GM19452 (cell line): Measurements from ENCODE around the gene ACSF2.
A peak's percentile ranks its signal among the peaks of the same experiment; 100 is the strongest.
"Not testable (repeated sequence)": the region's sequence is repeated elsewhere in the genome, so short reads cannot be mapped to it uniquely, and the experiment has no call there.

ENCODE experiments used
- ATAC-seq: cut with Tn5 transposase; IDR thresholded peaks from one replicate; pipeline ENCODE4 v1.9.1; 2021; ENCODE audit not compliant: unreplicated experiment

The ACSF2 gene

GRCh38 chr17:50425682-50426471 is at the start of gene ACSF2:
TSS of gene ACSF2 (plus strand) at chr17:50426218. CDS start at chr17:50426262, 44 bp downstream.
- ATAC-seq, result peak; percentile 46

GRCh38 chr17:50379351-50380132 is 46.5 kb upstream of the ACSF2 start:
- ATAC-seq, result no peak

DNA sequence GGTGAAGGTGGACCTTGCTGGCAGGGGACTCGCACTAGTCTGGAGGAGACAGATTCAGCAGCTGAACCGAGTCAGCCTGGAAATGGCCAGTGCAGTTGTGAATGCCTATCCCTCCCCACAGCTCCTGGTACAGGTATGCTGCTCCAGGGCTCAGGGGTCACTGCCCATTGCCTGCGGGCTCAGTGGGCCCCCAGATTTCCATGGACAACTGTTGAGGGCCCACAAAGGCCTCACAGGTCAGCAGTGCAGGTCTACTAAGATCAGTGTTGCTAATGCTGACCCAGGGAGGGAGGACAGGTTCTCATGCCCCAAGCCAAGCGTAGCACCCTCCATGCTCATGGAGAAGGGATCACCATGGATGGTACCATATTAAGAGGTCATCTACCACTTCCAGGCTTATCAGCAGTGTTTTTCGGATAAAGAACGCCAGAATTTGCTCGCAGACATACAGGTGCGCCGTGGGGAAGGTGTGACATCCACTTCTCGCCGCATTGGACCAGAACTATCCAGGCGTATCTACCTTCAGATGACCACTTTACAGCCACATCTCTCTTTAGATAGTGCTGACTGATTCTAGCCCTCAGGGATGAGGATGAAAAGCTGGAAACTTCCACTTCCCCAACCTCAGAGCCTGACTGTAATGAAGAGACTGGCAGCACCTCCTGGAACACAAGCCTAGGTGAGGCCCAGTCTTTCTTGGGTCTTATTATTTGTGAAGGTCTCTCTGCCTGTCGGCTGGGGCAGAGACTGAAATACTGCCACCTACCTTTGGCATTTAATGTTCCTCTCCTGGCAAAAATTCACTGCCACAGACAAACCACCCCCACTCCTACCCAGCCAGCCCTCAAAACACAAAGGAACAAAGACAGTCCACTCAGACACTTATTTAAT is 45.4 kb upstream of the ACSF2 start:
- ATAC-seq, result no peak

DNA sequence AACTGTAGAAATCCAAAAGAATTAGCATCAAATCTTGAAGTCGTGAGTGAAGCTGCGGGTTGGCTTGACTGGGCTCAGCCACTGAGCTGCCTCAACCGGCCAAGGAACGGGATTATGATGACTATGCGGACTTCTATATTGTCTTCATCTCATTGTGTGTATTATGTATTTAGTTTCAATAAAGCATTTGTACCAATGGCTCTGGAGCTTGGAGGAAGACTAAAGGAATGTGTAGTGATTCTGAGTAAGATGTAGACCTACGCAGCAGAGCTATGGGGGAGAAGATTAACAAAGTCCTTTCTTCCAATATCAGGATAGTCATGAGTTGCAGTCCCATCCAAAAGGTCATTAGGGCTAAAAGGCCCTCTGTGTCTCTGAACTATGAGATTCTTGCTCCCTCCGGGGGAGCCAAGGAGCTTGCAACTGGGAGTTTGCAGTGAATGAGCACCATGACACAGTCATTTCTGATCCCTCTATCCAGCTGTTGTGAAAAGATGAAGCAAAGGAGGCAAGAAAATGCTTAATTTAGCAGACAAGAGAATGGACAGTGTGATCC is 44.7 kb upstream of the ACSF2 start:
- ATAC-seq, result no peak

DNA sequence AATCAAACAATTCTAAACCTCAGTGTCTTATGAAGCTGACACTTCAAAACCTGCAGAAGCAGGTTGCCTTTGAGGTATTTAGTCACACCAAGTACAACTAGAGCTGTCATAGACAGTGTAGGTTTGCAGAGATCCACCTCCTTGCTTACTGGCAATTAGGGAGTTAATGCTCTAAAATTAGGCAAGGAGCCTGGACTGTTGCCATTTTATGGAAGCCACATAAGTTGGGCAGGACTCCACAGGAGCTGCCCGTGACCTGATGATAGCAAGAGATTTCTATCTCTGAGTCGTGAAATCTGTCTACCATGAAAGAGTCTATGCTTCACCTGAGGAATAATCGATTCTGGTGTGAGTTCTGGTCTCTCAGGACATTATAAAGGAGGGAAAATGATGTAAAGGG is 44.1 kb upstream of the ACSF2 start:
- ATAC-seq, result no peak

GRCh38 chr17:50382931-50383330 is 43.1 kb upstream of the ACSF2 start:
- no peak for ATAC-seq

DNA sequence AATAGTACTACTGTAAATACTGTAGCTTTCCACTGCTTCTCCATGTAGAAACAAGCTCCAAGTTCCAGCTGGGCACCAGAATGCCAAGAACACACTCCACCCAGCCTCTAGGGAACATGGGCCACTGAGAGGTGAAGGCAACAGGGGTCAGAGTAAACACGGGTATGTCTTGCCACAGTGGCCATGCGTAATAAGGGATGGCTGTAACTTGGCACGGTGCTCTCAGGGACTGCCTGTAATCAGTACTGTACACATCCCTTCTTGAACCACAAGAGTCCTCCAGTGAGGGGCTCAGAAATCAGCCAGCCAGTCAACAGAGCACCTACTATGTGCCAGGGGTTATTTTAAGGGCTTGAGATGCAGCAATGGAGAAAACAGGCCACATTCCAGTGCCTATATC is 39.5 kb upstream of the ACSF2 start:
- no peak for ATAC-seq

DNA sequence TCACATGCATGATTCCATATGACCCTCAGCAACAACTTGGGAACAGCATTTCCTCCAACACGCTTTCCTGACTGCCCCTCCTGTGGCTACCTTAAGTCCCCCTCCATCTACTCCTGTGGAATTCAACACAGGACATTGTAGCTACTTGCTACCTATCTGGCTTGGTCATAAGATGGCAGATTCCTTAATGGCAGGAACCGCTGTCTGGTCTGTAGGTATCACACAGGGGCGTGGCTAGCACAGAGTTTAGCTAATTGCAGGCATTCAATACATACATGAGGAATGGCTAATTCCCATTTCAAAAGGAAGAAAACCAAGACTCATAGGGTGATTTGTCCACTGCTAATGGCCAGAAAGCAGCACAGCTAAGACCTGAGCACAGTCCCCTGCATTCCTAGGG is 37.3 kb upstream of the ACSF2 start:
- no peak for ATAC-seq

- no peak for ATAC-seq
Measured at GRCh38 chr17:50389534-50389933, 36.5 kb upstream of the ACSF2 start.

- no peak for ATAC-seq
Measured at GRCh38 chr17:50392621-50393020, 33.4 kb upstream of the ACSF2 start.

GRCh38 chr17:50393700-50394099 is 32.3 kb upstream of the ACSF2 start:
- no peak for ATAC-seq

- ATAC-seq, result no peak
Measured at GRCh38 chr17:50394711-50395110, 31.3 kb upstream of the ACSF2 start.

DNA sequence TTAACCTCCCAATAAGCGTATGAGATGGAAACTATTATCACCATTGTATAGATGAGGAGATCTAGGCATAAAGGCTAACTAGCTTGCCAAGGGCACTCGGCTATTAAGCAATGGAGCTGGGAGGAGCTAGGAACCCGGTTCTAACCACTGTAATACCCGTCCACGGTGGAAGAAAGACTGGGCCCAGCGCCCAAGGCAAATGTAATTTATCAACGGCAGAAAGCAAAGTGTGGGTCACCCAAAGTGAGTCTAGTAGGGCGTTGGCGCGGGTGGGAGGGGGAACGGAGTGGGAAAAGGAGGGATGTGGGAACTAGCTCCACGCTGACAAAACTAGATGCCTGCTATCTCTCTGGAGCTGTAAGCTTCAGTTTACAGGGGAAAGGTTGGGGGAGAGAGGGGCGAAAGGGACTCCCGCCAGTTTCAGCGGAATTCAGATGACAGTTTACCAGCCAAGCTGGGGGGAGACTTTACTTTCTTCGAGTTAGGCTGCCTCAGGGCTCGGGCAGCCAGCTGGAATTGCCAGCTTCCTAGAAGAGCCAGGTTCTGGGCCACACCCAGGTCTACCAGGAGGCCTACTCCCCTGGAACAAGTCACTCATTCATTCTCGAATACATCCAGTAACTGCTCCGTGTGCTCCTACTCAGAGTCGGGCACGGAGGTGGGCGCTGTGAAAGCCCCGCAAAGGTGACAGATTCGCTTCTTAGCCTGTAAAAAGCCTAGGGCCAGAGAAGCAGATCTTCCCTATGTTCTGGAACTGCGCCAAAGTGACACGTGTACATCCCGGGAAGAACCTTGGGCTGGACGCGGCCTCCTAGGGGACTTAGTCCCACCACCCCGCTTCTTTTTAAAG is 29.5 kb upstream of the ACSF2 start:
- ATAC-seq, result no peak

DNA sequence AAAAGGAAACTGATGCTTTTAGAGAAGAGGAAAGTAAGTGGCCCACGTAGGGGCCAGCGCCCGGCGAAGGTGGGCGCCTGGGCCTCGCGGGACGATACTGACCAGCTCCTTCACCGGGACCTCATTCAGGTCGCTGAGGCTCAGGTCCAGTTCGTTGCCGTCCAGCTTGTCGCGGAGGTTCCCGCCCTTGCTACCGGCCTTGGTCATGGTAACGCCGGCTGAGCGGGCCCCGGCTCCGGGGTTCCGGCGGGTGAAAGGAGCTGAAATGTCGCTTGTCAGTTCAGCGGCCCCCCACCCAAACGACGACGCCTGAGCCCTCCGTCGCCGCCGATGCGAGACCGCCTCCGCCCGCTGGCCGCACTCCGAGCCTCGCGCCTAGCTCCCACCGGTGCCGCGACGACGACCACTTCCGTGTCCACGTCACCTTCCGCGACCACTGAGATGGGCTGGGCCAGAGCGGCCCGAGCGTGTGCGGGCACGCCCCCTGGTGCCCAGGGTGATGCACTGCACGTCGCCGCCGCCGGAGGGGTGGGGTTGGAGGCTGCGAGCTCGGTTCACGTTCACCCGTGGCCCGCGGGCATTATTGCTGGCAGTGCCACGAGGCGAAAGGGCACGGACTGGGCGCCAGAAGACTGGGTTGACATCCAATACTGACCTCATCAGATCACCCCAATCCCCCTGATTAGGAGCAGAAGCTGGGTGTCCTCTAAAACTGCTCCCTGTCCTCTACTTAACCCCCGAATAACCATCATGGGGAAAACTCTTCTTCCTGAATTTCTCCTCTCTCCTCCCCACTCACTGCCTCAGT is 28.7 kb upstream of the ACSF2 start, which contains the start of gene LRRC59:
Gene LRRC59, minus strand, starts transcription at position 413 of the 808 bp plus-strand sequence. Its CDS starts 206 bp downstream, at position 207.
- peak; percentile 97 for ATAC-seq

- ATAC-seq, result no peak
Measured at GRCh38 chr17:50397919-50398285, 28.1 kb upstream of the ACSF2 start.

DNA sequence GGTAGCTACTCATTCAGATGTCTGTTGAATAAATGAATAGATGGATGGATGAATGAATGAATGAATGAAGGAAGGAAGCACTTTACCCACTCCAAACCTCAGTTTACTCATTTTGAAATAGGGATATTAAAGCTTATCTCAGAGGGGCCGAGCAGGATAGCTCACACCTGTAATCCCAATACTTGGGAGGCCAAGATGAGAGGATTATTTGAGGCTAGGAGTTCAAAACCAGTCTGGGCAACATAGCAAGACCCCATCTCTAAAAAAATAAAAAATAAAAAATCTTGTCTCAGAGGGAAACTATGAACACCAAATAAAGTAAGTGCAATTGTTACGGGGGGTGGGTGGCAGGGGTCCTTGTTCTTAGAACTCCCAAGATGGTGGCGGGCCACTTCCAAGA is 27.3 kb upstream of the ACSF2 start:
- ATAC-seq, result not testable (repeated sequence)

DNA sequence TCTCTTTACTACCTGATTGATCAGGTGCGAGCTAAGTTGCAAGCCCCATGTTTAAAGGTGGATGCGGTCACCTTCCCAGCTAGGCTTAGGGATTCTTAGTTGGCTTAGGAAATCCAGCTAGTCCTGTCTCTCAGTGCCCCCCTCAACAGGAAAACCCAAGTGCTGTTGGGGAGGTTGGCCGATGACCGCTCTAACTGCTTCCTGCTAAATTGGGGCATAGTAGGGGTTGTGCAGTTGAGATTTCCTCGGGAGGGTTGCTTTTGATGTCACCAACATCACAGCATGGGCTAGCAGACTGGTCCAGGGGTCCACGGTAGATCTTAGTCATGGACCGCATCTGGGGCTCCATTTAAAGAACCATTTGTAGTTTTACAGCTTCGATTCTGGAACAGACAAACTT is 26.4 kb upstream of the ACSF2 start:
- not testable (repeated sequence) for ATAC-seq

DNA sequence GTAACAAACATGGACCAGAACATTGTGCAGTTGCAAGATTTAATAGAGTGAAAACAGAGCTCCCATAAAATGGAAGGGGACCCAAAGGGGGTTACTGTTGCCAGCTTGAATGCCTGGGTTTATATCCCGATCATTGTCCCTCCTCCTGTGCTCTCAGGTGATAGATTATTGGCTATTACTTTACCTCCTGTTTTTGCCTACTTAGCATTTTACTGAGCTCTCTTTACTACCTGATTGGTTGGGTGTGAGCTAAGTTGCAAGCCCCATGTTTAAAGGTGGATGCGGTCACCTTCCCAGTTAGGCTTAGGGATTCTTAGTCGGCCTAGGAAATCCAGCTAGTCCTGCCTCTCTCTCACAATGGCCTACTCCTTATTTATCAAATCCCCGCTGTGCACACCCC is 20.7 kb upstream of the ACSF2 start:
- ATAC-seq, result not testable (repeated sequence)

- no peak for ATAC-seq
Measured at GRCh38 chr17:50406578-50406977, 19.4 kb upstream of the ACSF2 start.
